Measurements from ENCODE around the gene ZIC1. TPM values are rescaled to one million over a fixed set of nuclear protein-coding genes. Genes with fewer than 3 reads are reported as not detected.

ZIC1 gene
- total RNA-seq, 1 experiment from 2014 or later, result not detected

DNA sequence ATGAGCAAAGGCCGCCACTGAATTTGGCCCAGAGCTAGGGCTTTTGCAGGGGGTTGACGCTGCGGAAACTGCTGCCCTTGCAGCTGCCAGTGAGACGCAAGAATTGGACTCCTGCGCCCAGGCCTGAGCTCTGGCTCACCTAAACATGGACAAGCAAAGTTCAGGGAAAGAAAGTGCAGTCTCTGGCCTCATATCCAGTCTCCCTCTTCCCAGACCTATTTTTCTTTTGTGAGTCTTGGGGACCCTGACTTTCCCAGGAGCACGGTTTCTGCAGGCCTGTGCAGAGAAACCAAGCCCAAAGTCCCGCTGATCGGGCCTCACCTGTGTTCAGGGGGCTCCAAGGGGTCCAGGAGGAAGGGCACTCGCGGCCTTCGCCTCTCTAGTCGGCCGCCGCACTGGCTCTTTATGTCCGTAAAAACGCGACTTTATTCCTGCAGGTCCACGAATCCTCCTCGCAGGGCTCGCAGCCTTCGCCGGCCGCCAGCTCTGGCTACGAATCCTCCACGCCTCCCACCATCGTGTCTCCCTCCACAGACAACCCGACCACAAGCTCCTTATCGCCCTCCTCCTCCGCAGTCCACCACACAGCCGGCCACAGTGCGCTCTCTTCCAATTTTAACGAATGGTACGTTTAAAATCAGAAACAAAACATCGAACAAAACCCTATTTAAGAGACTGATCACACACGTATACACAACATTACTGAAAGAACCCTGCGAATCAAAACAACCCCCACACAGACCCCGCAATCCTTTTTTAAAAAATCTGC, 3.9 kb downstream of the ZIC1 start:
- ChIA-PET RAD21 (ENCODE audit: low non-redundant PET in 1 of 2, low total read pairs in 2 of 2, uncharacterized antibody in 2 of 2, unreplicated experiment in 2 of 2) (no interaction called here), POLR2A (no interaction called here), CTCF (no interaction called here)
- Histone ChIP-seq H3K4me1 (ENCODE audit: control insufficient read depth in 1 of 2, insufficient read depth in 2 of 2, low read length in 2 of 2) (no peaks in the 10 kb centered on the region), H2AFZ (ENCODE audit: low read depth, low read length, poor library complexity, severe bottlenecking) (no peak overlapping the region), H3K27ac (ENCODE audit: low read depth, low read length) (no peak overlapping the region), H3K9ac (ENCODE audit: low read length) (no peak overlapping the region), H3K27me3 (ENCODE audit: insufficient read depth, low read length) (no peaks in the 10 kb centered on the region), H3K79me2 (ENCODE audit: insufficient read depth, low read length) (no peaks in the 10 kb centered on the region), H3K4me3 (replicated peaks in 1 of 2; ENCODE audit: low read depth in 1 of 2, low read length in 2 of 2) (no peak overlapping the region), H3K4me2 (ENCODE audit: low read length) (no peak overlapping the region), H3K9me2 (ENCODE audit: insufficient read depth) (no peaks in the 10 kb centered on the region), H3K36me3 (ENCODE audit: control insufficient read depth in 1 of 2, insufficient read depth in 2 of 2, low read length in 2 of 2) (no peaks in the 10 kb centered on the region), H3K9me3 (ENCODE audit: control insufficient read depth in 1 of 2, insufficient read depth in 1 of 2, low read depth in 1 of 2, low read length in 2 of 2) (no peaks in the 10 kb centered on the region), H4K20me1 (ENCODE audit: insufficient read depth) (no peaks in the 10 kb centered on the region)
- DNase-seq (ENCODE audit: low read depth, low spot score) (no peak), ATAC-seq (no peak)
- BruUV-seq (replicated peaks), result no TSS peak
- intact Hi-C loops (cut with micrococcal nuclease), result no loop called here
- no peak for TF ChIP-seq SP1 (IDR thresholded peaks at IDR 0.05; ENCODE audit: low read depth)
- TF ChIP-seq, protein P1, sequence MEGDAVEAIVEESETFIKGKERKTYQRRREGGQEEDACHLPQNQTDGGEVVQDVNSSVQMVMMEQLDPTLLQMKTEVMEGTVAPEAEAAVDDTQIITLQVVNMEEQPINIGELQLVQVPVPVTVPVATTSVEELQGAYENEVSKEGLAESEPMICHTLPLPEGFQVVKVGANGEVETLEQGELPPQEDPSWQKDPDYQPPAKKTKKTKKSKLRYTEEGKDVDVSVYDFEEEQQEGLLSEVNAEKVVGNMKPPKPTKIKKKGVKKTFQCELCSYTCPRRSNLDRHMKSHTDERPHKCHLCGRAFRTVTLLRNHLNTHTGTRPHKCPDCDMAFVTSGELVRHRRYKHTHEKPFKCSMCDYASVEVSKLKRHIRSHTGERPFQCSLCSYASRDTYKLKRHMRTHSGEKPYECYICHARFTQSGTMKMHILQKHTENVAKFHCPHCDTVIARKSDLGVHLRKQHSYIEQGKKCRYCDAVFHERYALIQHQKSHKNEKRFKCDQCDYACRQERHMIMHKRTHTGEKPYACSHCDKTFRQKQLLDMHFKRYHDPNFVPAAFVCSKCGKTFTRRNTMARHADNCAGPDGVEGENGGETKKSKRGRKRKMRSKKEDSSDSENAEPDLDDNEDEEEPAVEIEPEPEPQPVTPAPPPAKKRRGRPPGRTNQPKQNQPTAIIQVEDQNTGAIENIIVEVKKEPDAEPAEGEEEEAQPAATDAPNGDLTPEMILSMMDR (IDR thresholded peaks at IDR 0.05 in 2 of 3, conservative IDR thresholded peaks at IDR 0.05 in 1 of 3; ENCODE audit: borderline replicate concordance in 1 of 3, insufficient read depth in 1 of 3, low read depth in 2 of 3, low read length in 2 of 3), result no peak
- TF ChIP-seq ZNF274 (IDR thresholded peaks at IDR 0.05; ENCODE audit: low read depth, low read length), result no peak
- TF ChIP-seq EGR1 (IDR thresholded peaks at IDR 0.05; ENCODE audit: low read depth), result no peak
- TF ChIP-seq RAD21 (IDR thresholded peaks at IDR 0.05; ENCODE audit: low read depth), result no peak
- TF ChIP-seq ELF1 (IDR thresholded peaks at IDR 0.05; ENCODE audit: borderline replicate concordance, low read depth), result no peak
- TF ChIP-seq SRF (IDR thresholded peaks at IDR 0.05; ENCODE audit: low read depth), result no peak
- TF ChIP-seq POLR2AphosphoS5 (IDR thresholded peaks at IDR 0.05; ENCODE audit: low read depth, low read length), result no peak
- TF ChIP-seq POLR2A (IDR thresholded peaks at IDR 0.05; ENCODE audit: borderline replicate concordance, extremely low read depth, insufficient read depth, insufficient read length), result no peak
- TF ChIP-seq CEBPB (IDR thresholded peaks at IDR 0.05; ENCODE audit: low read depth), result no peak
- TF ChIP-seq FOSL1 (IDR thresholded peaks at IDR 0.05; ENCODE audit: low read depth), result no peak
- TF ChIP-seq EZH2phosphoT487 (IDR thresholded peaks at IDR 0.05; ENCODE audit: borderline replicate concordance), result no peak
- no peak for TF ChIP-seq EZH2 (IDR thresholded peaks at IDR 0.05)
- TF ChIP-seq SIN3A (IDR thresholded peaks at IDR 0.05; ENCODE audit: low read depth), result no peak
- no peak for TF ChIP-seq CBX3 (IDR thresholded peaks at IDR 0.05; ENCODE audit: low read depth)
- TF ChIP-seq TCF7L2 (IDR thresholded peaks at IDR 0.05; ENCODE audit: borderline replicate concordance, extremely low read depth, insufficient read depth, insufficient read length), result no peak

Measured in HCT116 (cell line).